CD4-positive, alpha-beta T cell treated with Interleukin-2 at 100 ng/mL for 4 hours (primary cell): ENCODE results near the gene DDX4.

Experiments used
- DNase-seq: peaks from one replicate; pipeline ENCODE4 v3.0.0-alpha.2; 2020; ENCODE audit warnings: low spot score

Gene DDX4

GRCh38 chr5:55866485-55866884, 128.6 kb downstream of the DDX4 start:
- no peak for DNase-seq
